ENCODE measurements around the gene CPED1.
"Not testable (repeated sequence)": the region's sequence is repeated elsewhere in the genome, so short reads cannot be mapped to it uniquely, and the experiment has no call there.

CPED1 gene

DNA sequence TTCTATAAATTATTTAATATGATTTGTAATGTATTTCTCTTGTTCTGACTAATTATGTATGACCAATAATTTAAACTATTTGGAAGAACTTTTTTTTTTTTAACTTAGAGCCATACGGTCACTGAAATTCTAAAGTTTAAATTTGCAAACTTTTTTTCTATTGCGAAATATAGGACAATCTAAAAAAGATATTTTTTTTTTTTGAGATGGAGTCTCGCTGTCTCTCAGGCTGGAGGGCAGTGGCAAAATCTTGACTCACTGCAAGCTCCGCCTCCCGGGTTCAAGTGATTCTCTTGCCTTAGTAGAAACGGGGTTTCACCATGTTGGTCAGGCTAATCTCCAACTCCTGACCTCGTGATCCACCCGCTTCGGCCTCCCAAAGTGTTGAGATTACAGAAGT is 130.5 kb downstream of the CPED1 start:
- Histone ChIP-seq H3K27me3 (replicated peaks; ENCODE audit: insufficient read depth, low read length) (no peaks in the 10 kb centered on the region), H3K9me3 (replicated peaks; ENCODE audit: insufficient read depth, low read length) (no peaks in the 10 kb centered on the region), H3F3A (ENCODE audit: insufficient read depth, low read length) (no peaks in the 10 kb centered on the region), H3K4me1 (ENCODE audit: low read length) (no peaks in the 10 kb centered on the region), H3K9me2 (replicated peaks; ENCODE audit: insufficient read depth, low read length) (no peaks in the 10 kb centered on the region), H3K36me3 (replicated peaks; ENCODE audit: insufficient read depth, low read length) (no peaks in the 10 kb centered on the region), H3K4me2 (ENCODE audit: low read depth, low read length) (no peak overlapping the region), H3K27ac (ENCODE audit: low read length) (no peak overlapping the region), H3K79me2 (ENCODE audit: low read length) (no peaks in the 10 kb centered on the region), H2AFZ (ENCODE audit: low read length) (no peak overlapping the region), H3K9ac (ENCODE audit: low read length) (no peak overlapping the region), H3K4me3 (ENCODE audit: low read length) (no peak overlapping the region), H4K20me1 (ENCODE audit: insufficient read depth, low read length) (no peaks in the 10 kb centered on the region)
- no peak for DNase-seq
- TF ChIP-seq EZH2phosphoT487 (IDR thresholded peaks at IDR 0.05; ENCODE audit: low read length) = no peak
- no peak for TF ChIP-seq EZH2 (optimal IDR thresholded peaks at IDR 0.05; ENCODE audit: low read depth, low read length)
- TF ChIP-seq, protein P1, sequence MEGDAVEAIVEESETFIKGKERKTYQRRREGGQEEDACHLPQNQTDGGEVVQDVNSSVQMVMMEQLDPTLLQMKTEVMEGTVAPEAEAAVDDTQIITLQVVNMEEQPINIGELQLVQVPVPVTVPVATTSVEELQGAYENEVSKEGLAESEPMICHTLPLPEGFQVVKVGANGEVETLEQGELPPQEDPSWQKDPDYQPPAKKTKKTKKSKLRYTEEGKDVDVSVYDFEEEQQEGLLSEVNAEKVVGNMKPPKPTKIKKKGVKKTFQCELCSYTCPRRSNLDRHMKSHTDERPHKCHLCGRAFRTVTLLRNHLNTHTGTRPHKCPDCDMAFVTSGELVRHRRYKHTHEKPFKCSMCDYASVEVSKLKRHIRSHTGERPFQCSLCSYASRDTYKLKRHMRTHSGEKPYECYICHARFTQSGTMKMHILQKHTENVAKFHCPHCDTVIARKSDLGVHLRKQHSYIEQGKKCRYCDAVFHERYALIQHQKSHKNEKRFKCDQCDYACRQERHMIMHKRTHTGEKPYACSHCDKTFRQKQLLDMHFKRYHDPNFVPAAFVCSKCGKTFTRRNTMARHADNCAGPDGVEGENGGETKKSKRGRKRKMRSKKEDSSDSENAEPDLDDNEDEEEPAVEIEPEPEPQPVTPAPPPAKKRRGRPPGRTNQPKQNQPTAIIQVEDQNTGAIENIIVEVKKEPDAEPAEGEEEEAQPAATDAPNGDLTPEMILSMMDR (IDR thresholded peaks at IDR 0.05; ENCODE audit: low read length) = no peak

DNA sequence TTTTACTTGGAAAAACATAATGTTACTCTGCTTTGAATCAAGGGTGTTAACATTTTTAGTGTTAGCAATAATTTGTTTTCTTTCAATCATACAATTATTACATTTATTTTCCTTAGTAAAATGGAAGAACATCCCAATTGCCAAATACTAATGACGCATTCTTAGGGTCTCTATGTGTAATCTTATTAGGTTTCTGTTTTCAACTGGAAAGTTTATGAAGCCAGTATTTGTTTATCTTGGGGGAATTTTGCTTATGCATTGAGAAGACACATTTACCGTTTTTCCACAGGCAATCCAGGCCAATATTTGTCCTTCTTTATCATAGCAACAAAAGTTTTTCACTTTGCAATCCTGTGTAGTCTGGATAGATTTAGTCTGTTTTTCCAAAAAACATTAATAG is 134.5 kb downstream of the CPED1 start:
- DNase-seq = no peak
- Histone ChIP-seq H3K79me2 (ENCODE audit: low read length) (no peaks in the 10 kb centered on the region), H3K4me2 (ENCODE audit: low read depth, low read length) (no peak overlapping the region)

DNA sequence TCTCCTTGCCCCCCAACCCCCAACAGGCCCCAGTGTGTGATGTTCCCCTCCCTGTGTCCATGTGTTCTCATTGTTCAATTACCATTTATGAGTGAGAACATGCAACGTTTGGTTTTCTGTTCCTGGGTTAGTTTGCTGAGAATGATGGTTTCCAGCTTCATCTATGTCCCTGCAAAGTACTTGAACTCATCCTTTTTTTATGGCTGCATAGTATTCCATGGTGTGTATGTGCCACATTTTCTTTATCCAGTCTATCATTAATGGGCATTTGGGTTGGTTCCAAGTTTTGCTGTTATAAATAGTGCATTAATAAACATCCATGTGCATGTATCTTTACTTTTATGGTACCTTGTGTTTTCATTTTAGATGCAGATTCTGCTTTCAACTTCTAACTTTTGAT is 136.9 kb downstream of the CPED1 start:
- H3K4me2 ChIP-seq (ENCODE audit: low read depth, low read length); H3K36me3 ChIP-seq (replicated peaks; ENCODE audit: insufficient read depth, low read length); H3K4me1 ChIP-seq (ENCODE audit: low read length); H3K9me2 ChIP-seq (replicated peaks; ENCODE audit: insufficient read depth, low read length); H3K9me3 ChIP-seq (replicated peaks; ENCODE audit: insufficient read depth, low read length); H3K27ac ChIP-seq (ENCODE audit: low read length); H3K9ac ChIP-seq (ENCODE audit: low read length); H2AFZ ChIP-seq (ENCODE audit: low read length); DNase-seq; H3K79me2 ChIP-seq (ENCODE audit: low read length); H3K4me3 ChIP-seq (ENCODE audit: low read length); H3F3A ChIP-seq (ENCODE audit: insufficient read depth, low read length); H4K20me1 ChIP-seq (ENCODE audit: insufficient read depth, low read length); H3K27me3 ChIP-seq (replicated peaks; ENCODE audit: insufficient read depth, low read length): not testable (repeated sequence)

More for the DNA sequence above, 134.5 kb downstream of the CPED1 start:
- Histone ChIP-seq H3K4me1 (ENCODE audit: low read length) (no peaks in the 10 kb centered on the region), H3K27me3 (replicated peaks; ENCODE audit: insufficient read depth, low read length) (no peaks in the 10 kb centered on the region), H3K4me3 (ENCODE audit: low read length) (no peak overlapping the region), H3K36me3 (replicated peaks; ENCODE audit: insufficient read depth, low read length) (no peaks in the 10 kb centered on the region), H3K9me2 (replicated peaks; ENCODE audit: insufficient read depth, low read length) (no peaks in the 10 kb centered on the region), H3F3A (ENCODE audit: insufficient read depth, low read length) (no peaks in the 10 kb centered on the region), H3K9me3 (replicated peaks; ENCODE audit: insufficient read depth, low read length) (no peaks in the 10 kb centered on the region), H2AFZ (ENCODE audit: low read length) (no peak overlapping the region), H3K9ac (ENCODE audit: low read length) (no peak overlapping the region), H4K20me1 (ENCODE audit: insufficient read depth, low read length) (no peaks in the 10 kb centered on the region), H3K27ac (ENCODE audit: low read length) (no peak overlapping the region)
- TF ChIP-seq EZH2phosphoT487 (IDR thresholded peaks at IDR 0.05; ENCODE audit: low read length) (no peak), EZH2 (optimal IDR thresholded peaks at IDR 0.05; ENCODE audit: low read depth, low read length) (no peak)
- TF ChIP-seq, protein P1 (IDR thresholded peaks at IDR 0.05; ENCODE audit: low read length) = no peak

DNA sequence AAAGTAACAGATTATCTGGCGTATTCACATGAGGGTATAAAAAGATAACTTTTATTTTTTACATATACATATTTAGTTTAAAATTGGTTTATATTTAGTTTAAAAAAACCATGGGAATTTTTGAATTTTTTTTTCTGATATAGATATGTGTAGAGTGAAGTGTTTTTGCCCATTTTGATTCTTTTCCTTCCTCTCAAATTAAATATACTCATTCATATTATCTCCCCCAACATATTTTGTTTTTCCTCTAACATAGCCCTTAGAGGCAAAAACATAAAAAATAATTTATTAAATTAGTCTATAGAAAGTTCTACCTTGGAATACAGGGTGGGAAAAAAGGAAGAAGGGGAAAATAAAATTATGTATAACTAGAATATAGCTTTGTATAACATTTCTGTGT is 137.7 kb downstream of the CPED1 start:
- Histone ChIP-seq H3K4me1 (ENCODE audit: low read length) (no peaks in the 10 kb centered on the region), H3K9ac (ENCODE audit: low read length) (no peak overlapping the region), H2AFZ (ENCODE audit: low read length) (no peak overlapping the region), H3K27ac (ENCODE audit: low read length) (no peak overlapping the region), H3K36me3 (replicated peaks; ENCODE audit: insufficient read depth, low read length) (no peaks in the 10 kb centered on the region), H3K27me3 (replicated peaks; ENCODE audit: insufficient read depth, low read length) (no peaks in the 10 kb centered on the region), H3K4me2 (ENCODE audit: low read depth, low read length) (no peak overlapping the region), H4K20me1 (ENCODE audit: insufficient read depth, low read length) (no peaks in the 10 kb centered on the region), H3K9me2 (replicated peaks; ENCODE audit: insufficient read depth, low read length) (no peaks in the 10 kb centered on the region), H3K4me3 (ENCODE audit: low read length) (no peak overlapping the region), H3K79me2 (ENCODE audit: low read length) (no peaks in the 10 kb centered on the region), H3K9me3 (replicated peaks; ENCODE audit: insufficient read depth, low read length) (no peaks in the 10 kb centered on the region), H3F3A (ENCODE audit: insufficient read depth, low read length) (no peaks in the 10 kb centered on the region)
- DNase-seq = no peak
- TF ChIP-seq, protein P1 (IDR thresholded peaks at IDR 0.05; ENCODE audit: low read length) = no peak
- TF ChIP-seq EZH2phosphoT487 (IDR thresholded peaks at IDR 0.05; ENCODE audit: low read length) (no peak), EZH2 (optimal IDR thresholded peaks at IDR 0.05; ENCODE audit: low read depth, low read length) (no peak)
